GM10248 (cell line): ENCODE measurements around the gene THAP7.
"Not testable (repeated sequence)": the region's sequence is repeated elsewhere in the genome, so short reads cannot be mapped to it uniquely, and the experiment has no call there.

Experiments used
- CTCF ChIA-PET: fragments of 300-600 bp; sonication (Branson Sonifier 250); formaldehyde crosslinking; extraction: SDS; loops from one replicate; lab custom pipeline; 2021; ENCODE audit warnings: antibody characterized with exemption; lab: Yijun Ruan, JAX
- POLR2A ChIA-PET: fragments of 350-650 bp; sonication (Branson Sonifier 250); formaldehyde crosslinking; extraction: SDS; loops from one replicate; lab custom pipeline; 2020; ENCODE audit warnings: antibody characterized with exemption; lab: Yijun Ruan, JAX
- DNase-seq: peaks from one replicate; pipeline ENCODE4 v3.0.0; 2012; ENCODE audit errors: extremely low spot score
- CTCF ChIP-seq: IDR thresholded peaks from 2 replicates; pipeline ENCODE4 v1.5.1; 2012; ENCODE audit warnings: mild to moderate bottlenecking, low read depth; ENCODE audit errors: extremely low read depth, missing control alignments, control extremely low read depth

The THAP7 gene

GRCh38 chr22:20973634-20974286, 28.2 kb downstream of the THAP7 start:
- no peak for TF ChIP-seq CTCF
- CTCF ChIA-PET = interaction anchor here (1.0 to 2.4 kb wide), 2 partner anchors 9 to 16 kb away, joined by 3 to 11 read pairs; partner anchors contain the start of gene LZTR1
- DNase-seq = no peak
- POLR2A ChIA-PET = no interaction called here

GRCh38 chr22:20972933-20973577, 28.9 kb downstream of the THAP7 start:
- no peak for TF ChIP-seq CTCF
- DNase-seq = no peak
- ChIA-PET POLR2A (no interaction called here), CTCF (interaction anchor here (1.0 to 2.4 kb wide), 5 partner anchors 9 to 30 kb away, joined by 3 to 11 read pairs (median 4); partner anchors contain the start of gene LZTR1)

- CTCF ChIA-PET = interaction anchor here (0.8 to 2.4 kb wide), 5 partner anchors 9 to 46 kb away, joined by 3 to 11 read pairs (median 4); partner anchors contain the start of gene LZTR1
- POLR2A ChIA-PET, DNase-seq: not testable (repeated sequence)
Observed at GRCh38 chr22:20972014-20972694, 29.8 kb downstream of the THAP7 start.

GRCh38 chr22:20970939-20971657, 30.8 kb downstream of the THAP7 start:
- no peak for DNase-seq
- no peak for TF ChIP-seq CTCF
- ChIA-PET POLR2A (no interaction called here), CTCF (interaction anchor here (2.2 kb wide), 2 partner anchors 10 to 11 kb away, joined by 8 to 9 read pairs; partner anchors contain the start of gene LZTR1)

GRCh38 chr22:20968281-20968977, 33.5 kb downstream of the THAP7 start:
- no peak for TF ChIP-seq CTCF
- DNase-seq = no peak
- CTCF ChIA-PET = interaction anchor here (0.8 to 2.7 kb wide), 6 partner anchors 9 to 51 kb away, joined by 3 to 9 read pairs (median 4); partner anchors contain the start of genes CRKL and LZTR1

GRCh38 chr22:20967697-20968211, 34.2 kb downstream of the THAP7 start:
- no peak for DNase-seq
- no peak for TF ChIP-seq CTCF
- ChIA-PET CTCF (interaction anchor here (0.8 to 2.7 kb wide), 6 partner anchors 9 to 51 kb away, joined by 3 to 9 read pairs (median 4); partner anchors contain the start of genes CRKL and LZTR1), POLR2A (no interaction called here)

More at GRCh38 chr22:20968281-20968977, 33.5 kb downstream of the THAP7 start:
- POLR2A ChIA-PET = no interaction called here
